Measurements from ENCODE around the gene LY86.

Gene LY86

GRCh38 chr6:6681075-6681849, 92.7 kb downstream of the LY86 start:
- Mint-ChIP-seq H3K36me3 (ENCODE audit: low read depth) (no peaks in the 10 kb centered on the region), H3K4me3 (no peak overlapping the region), H3K27ac (no peak overlapping the region), H3K4me1 (ENCODE audit: low read depth) (peaks cover 32% of the 10 kb centered on the region), H3K27me3 (peaks cover 9% of the 10 kb centered on the region), H3K9me3 (no peaks in the 10 kb centered on the region)
- DNase-seq = no peak

GRCh38 chr6:6682225-6682624, 93.7 kb downstream of the LY86 start:
- H3K9me3 Mint-ChIP-seq = no peaks in the 10 kb centered on the region
- H3K27ac Mint-ChIP-seq = no peak overlapping the region
- H3K4me1 Mint-ChIP-seq (ENCODE audit: low read depth) = peaks cover 30% of the 10 kb centered on the region
- peaks cover 9% of the 10 kb centered on the region for H3K27me3 Mint-ChIP-seq
- no peak overlapping the region for H3K4me3 Mint-ChIP-seq
- no peak for DNase-seq
- H3K36me3 Mint-ChIP-seq (ENCODE audit: low read depth) = no peaks in the 10 kb centered on the region

- H3K4me3 Mint-ChIP-seq = no peak overlapping the region
- H3K36me3 Mint-ChIP-seq (ENCODE audit: low read depth) = no peaks in the 10 kb centered on the region
- H3K27ac Mint-ChIP-seq = peak overlapping the region; percentile 82
- peaks cover 7% of the 10 kb centered on the region for H3K27me3 Mint-ChIP-seq
- peaks cover 42% of the 10 kb centered on the region for H3K4me1 Mint-ChIP-seq (ENCODE audit: low read depth)
- no peak for DNase-seq
- no peaks in the 10 kb centered on the region for H3K9me3 Mint-ChIP-seq
Measured at GRCh38 chr6:6683969-6684833, 95.7 kb downstream of the LY86 start.

- H3K4me3 Mint-ChIP-seq = no peak overlapping the region
- peaks cover 42% of the 10 kb centered on the region for H3K4me1 Mint-ChIP-seq (ENCODE audit: low read depth)
Measured at GRCh38 chr6:6685249-6686040, 96.9 kb downstream of the LY86 start.

GRCh38 chr6:6686176-6686575, 97.7 kb downstream of the LY86 start:
- peaks cover 42% of the 10 kb centered on the region for H3K4me1 Mint-ChIP-seq (ENCODE audit: low read depth)
- H3K9me3 Mint-ChIP-seq = no peaks in the 10 kb centered on the region

More at GRCh38 chr6:6685249-6686040, 96.9 kb downstream of the LY86 start:
- Mint-ChIP-seq H3K27ac (peak overlapping the region; percentile 23), H3K36me3 (ENCODE audit: low read depth) (no peaks in the 10 kb centered on the region), H3K9me3 (no peaks in the 10 kb centered on the region), H3K27me3 (peaks cover 7% of the 10 kb centered on the region)
- DNase-seq = no peak

GRCh38 chr6:6686748-6687601, 98.5 kb downstream of the LY86 start:
- Mint-ChIP-seq H3K9me3 (no peaks in the 10 kb centered on the region), H3K36me3 (ENCODE audit: low read depth) (no peaks in the 10 kb centered on the region), H3K27ac (peak overlapping the region; percentile 64), H3K27me3 (peaks cover 4% of the 10 kb centered on the region), H3K4me3 (peak overlapping the region; percentile 65), H3K4me1 (ENCODE audit: low read depth) (peaks cover 42% of the 10 kb centered on the region)
- peak; percentile 59 for DNase-seq

More at GRCh38 chr6:6686176-6686575, 97.7 kb downstream of the LY86 start:
- Mint-ChIP-seq H3K27me3 (peaks cover 5% of the 10 kb centered on the region), H3K4me3 (no peak overlapping the region), H3K27ac (no peak overlapping the region), H3K36me3 (ENCODE audit: low read depth) (no peaks in the 10 kb centered on the region)
- DNase-seq = no peak

- DNase-seq = no peak
- H3K36me3 Mint-ChIP-seq (ENCODE audit: low read depth) = no peaks in the 10 kb centered on the region
- H3K27me3 Mint-ChIP-seq = peaks cover 4% of the 10 kb centered on the region
- H3K4me1 Mint-ChIP-seq (ENCODE audit: low read depth) = peaks cover 42% of the 10 kb centered on the region
- H3K4me3 Mint-ChIP-seq = no peak overlapping the region
- H3K9me3 Mint-ChIP-seq = no peaks in the 10 kb centered on the region
- no peak overlapping the region for H3K27ac Mint-ChIP-seq
Measured at GRCh38 chr6:6688283-6688682, 99.8 kb downstream of the LY86 start.

GRCh38 chr6:6688951-6689350, 100.4 kb downstream of the LY86 start:
- H3K9me3 Mint-ChIP-seq = no peaks in the 10 kb centered on the region
- no peak overlapping the region for H3K4me3 Mint-ChIP-seq
- DNase-seq = no peak
- H3K27ac Mint-ChIP-seq = no peak overlapping the region
- peaks cover 35% of the 10 kb centered on the region for H3K4me1 Mint-ChIP-seq (ENCODE audit: low read depth)
- no peaks in the 10 kb centered on the region for H3K36me3 Mint-ChIP-seq (ENCODE audit: low read depth)
- H3K27me3 Mint-ChIP-seq = no peaks in the 10 kb centered on the region

- no peak for DNase-seq
Measured at GRCh38 chr6:6689400-6690143, 101.1 kb downstream of the LY86 start.

GRCh38 chr6:6690144-6690483, 101.6 kb downstream of the LY86 start:
- no peak overlapping the region for H3K27ac Mint-ChIP-seq
- H3K9me3 Mint-ChIP-seq = no peaks in the 10 kb centered on the region
- H3K4me1 Mint-ChIP-seq (ENCODE audit: low read depth) = peaks cover 24% of the 10 kb centered on the region

More at GRCh38 chr6:6689400-6690143, 101.1 kb downstream of the LY86 start:
- Mint-ChIP-seq H3K4me3 (no peak overlapping the region), H3K27me3 (no peaks in the 10 kb centered on the region), H3K36me3 (ENCODE audit: low read depth) (no peaks in the 10 kb centered on the region), H3K9me3 (no peaks in the 10 kb centered on the region), H3K27ac (no peak overlapping the region), H3K4me1 (ENCODE audit: low read depth) (peaks cover 29% of the 10 kb centered on the region)

GRCh38 chr6:6694368-6694780, 105.9 kb downstream of the LY86 start:
- Mint-ChIP-seq H3K36me3 (ENCODE audit: low read depth) (no peaks in the 10 kb centered on the region), H3K4me1 (ENCODE audit: low read depth) (no peaks in the 10 kb centered on the region), H3K9me3 (no peaks in the 10 kb centered on the region), H3K27me3 (no peaks in the 10 kb centered on the region), H3K27ac (no peak overlapping the region), H3K4me3 (no peak overlapping the region)
- DNase-seq = no peak

More at GRCh38 chr6:6690144-6690483, 101.6 kb downstream of the LY86 start:
- Mint-ChIP-seq H3K36me3 (ENCODE audit: low read depth) (no peaks in the 10 kb centered on the region), H3K4me3 (no peak overlapping the region), H3K27me3 (no peaks in the 10 kb centered on the region)
- DNase-seq = no peak

- Mint-ChIP-seq H3K9me3 (no peaks in the 10 kb centered on the region), H3K36me3 (ENCODE audit: low read depth) (no peaks in the 10 kb centered on the region), H3K4me1 (ENCODE audit: low read depth) (no peaks in the 10 kb centered on the region), H3K27ac (no peak overlapping the region), H3K27me3 (peaks cover 2% of the 10 kb centered on the region), H3K4me3 (no peak overlapping the region)
- no peak for DNase-seq
Measured at GRCh38 chr6:6694825-6695624, 106.5 kb downstream of the LY86 start.
